NCI-H2107 (cell line): Measurements from ENCODE around the gene SEMA6A.

Source experiments
- DNase-seq: peaks from one replicate; lab custom pipeline; 2025; lab: John Stamatoyannopoulos, UW

The SEMA6A gene

GRCh38 chr5:116437922-116438578 lies 136.6 kb downstream of the SEMA6A start:
- no peak for DNase-seq

GRCh38 chr5:116437351-116437705 lies 137.3 kb downstream of the SEMA6A start:
- no peak for DNase-seq

- DNase-seq, result no peak
Observed at GRCh38 chr5:116436674-116437350, 137.8 kb downstream of the SEMA6A start.

- no peak for DNase-seq
Observed at GRCh38 chr5:116428966-116429365, 145.7 kb downstream of the SEMA6A start.

DNA sequence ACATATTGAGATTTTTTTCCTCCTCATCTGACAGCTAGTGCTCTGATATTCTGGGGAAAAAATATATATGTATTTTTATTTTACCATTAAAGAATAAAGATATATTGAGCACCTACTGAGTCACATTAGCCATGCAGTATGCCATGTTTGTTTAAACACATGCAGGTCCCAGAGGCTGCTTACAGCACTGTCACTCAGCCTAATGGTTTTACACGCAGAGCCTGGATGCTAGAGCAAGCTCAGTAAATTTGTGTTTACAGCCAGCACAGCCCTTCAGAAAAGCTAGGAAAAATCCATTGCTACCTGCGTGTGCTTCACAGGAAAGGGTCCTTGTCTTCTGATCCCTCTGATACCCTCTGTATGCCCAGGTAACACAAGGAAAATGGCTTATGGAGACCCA lies 146.2 kb downstream of the SEMA6A start:
- DNase-seq, result no peak

DNA sequence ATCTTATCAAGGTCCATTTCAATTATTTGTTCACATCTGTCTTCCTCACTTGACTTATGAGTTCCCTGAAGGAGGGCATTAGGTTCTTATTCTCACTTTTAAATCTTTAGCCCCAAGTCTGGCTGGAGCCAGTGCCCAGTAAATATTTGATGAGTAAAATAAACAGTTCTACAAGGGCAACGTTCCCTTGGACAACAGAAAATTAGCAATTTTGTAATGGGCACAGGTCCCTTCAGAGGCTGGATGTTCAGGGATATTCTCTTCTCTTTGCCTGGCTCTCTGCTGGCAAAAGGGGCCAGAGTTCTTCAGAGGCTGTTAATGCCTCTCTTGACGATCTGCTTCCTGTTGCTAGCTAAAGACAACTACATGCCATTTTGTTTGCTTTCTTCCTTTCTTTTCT lies 149.7 kb downstream of the SEMA6A start:
- no peak for DNase-seq

GRCh38 chr5:116424258-116424615 lies 150.4 kb downstream of the SEMA6A start:
- DNase-seq, result no peak

DNA sequence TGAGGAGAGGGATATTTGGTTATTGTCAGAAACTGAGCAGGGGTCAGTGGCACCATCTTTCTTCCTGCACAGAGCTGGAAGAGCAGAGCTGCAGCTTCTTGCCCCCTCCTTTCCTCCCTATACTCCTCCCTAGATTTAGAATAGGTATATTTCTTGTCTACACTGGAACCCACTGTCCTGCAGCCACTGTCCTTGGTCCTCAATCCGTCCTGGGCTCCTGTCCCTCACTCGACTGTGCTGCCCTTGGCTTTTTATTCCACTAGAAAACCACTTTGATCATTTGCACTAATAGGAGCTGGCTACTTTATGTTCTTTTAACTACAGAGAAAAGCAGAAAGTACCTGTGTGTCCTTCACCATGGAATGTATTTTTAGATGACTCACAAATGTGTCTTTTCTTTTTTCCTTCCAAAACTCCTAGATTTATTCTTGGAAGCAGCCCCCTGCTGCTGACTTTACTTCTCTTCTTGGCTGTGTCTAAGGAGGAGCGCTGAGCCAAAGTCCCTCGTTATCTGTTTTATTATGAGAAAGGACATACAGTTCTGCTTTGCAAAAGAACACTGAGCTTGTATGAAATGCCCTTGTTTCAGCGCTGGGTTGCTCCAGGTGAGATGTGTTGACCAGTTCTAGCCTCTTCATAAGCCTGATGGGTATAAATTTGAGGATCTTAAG lies 150.9 kb downstream of the SEMA6A start:
- no peak for DNase-seq

- no peak for DNase-seq
Observed at GRCh38 chr5:116423141-116423540, 151.5 kb downstream of the SEMA6A start.

GRCh38 chr5:116421080-116421629 lies 153.5 kb downstream of the SEMA6A start:
- DNase-seq, result no peak

GRCh38 chr5:116420540-116420939 lies 154.1 kb downstream of the SEMA6A start:
- no peak for DNase-seq

DNA sequence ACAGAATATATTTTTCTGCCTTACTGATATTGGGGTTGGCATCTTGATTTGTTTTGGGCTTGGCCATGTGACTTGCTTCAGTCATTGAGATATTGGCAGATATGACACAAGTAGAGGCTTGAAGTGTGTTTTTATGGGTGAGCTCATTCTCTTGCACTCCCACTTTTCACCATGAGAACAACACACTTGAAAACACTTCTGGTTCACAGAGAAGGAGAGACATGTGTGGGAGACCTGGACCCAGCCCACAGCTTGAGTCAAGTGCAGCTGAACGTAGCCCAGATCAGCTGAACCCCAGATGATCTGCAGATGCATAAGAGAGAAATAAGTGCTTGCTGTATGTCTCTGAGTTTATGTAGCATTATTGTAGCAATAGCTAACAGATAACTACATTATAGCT lies 155.4 kb downstream of the SEMA6A start:
- DNase-seq, result no peak

GRCh38 chr5:116418774-116419173 lies 155.8 kb downstream of the SEMA6A start:
- no peak for DNase-seq

- no peak for DNase-seq
Observed at GRCh38 chr5:116418016-116418415, 156.6 kb downstream of the SEMA6A start.

DNA sequence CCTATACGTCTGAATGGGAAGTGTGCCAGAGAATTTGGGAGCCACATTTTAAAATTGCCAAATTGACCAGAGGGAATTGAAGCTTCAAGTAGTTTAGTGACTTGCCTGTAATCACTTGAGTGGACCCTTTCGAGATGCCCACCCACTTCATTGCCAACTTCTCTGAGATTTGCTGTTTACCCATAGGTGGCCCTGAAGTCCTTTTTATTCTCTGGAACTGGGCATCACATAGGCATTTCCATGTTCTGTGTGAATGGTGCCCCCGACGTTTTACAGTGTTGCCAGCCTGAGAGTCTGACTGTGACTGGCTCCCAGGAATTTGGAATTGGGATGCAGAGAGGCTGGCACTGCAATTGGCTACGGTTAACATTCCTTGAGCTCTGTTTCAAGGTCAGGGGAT lies 158.6 kb downstream of the SEMA6A start:
- DNase-seq, result no peak

DNA sequence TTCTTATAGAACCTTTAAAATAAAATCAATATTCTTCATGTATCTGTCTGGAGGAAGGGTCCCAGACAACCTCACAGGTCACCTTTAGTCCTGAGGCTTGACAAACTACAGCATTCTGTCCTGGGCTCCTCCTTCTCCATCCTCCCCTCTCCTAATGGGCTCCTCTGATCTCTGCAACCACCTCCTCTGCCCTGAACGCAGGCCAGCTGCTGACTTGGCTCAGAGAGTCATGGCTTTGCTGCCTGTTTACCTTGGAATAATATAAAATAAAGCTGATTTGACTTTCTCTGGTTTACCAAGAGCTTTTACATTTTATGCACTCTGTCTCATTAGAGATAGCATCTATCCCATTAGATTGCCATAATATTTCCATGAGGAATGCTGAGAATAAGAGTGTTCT lies 159.4 kb downstream of the SEMA6A start:
- no peak for DNase-seq

DNA sequence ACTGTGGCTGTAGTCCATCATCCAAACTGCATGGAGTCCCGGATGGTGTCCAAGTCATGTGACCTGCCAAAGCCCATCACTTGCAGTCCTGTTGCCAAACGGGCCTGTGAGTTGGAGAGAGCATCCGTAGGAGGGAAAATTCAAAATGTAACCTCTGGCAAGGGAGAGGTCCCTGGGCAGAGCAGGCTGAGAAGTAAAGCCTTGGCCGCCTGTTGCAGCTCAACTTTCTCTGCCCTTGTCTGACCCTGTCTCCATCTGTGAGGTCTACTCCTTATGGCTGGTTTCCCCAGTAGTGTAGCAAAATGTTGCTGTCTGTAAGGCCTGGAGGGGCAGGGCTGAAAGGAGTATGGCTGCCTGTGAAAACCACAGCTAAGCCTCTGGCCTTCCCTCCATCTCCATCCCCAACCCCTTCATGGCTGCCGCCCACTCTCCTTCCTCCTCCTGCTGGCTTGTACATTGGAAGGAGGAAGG lies 163.5 kb downstream of the SEMA6A start:
- no peak for DNase-seq

DNA sequence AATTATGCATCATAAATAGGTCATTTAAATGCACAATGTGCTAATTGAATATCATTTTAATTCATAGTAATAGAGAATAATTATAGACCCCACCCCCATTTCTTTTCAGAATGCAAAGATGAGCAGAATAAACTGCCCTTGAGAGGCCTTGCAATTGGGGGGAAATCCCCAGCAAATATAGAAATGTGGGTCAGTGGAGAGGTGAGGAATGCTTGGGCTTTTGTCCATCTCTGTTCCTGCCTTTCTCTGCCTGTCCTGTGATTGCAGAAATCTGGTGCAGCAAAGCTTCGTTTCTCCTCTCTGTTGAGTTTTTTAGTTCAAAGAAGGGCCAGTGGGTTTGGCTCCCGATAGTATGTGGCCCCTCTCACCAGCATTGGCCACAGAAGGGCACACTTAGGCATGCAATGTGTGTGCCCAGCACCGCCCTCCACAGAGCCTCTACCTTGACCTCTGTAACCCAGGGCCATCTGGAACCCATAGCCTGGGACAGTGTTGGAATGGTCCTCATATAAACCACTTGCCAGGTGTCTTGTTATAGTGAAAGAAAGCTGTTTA lies 164.2 kb downstream of the SEMA6A start:
- DNase-seq, result no peak

DNA sequence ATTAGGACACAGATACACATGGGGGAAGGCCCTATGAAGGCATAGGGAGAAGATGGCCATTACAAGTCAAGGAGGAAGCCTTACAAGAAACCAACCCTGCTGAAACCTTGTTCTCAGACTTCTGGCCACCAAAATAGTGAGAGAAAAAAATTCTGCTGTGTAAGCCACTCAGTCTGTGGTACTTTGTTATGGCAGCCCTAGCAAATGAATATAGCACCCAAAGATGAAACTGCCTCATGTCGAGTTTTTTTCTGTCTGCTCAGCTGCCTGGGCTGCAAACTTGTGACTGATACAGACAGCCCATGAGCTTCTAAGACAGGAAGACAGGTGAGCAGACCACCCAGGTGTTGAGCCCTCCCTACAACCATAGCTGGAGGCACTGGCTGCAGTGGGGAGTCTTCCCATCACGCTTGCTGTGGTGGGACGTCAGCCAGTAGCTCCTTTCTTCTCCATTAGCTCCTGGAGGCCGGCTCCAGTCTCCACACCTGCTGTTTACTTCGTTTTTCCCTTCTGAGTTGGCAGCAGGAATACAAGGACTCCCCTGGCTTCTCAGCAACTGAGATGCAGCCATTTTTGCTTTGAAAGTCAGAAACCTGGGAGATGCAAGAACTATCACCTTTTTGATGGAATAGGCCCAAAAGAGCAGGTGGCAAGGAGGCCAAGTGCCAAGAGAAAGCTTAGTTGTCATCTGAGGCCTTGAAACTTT lies 164.9 kb downstream of the SEMA6A start:
- no peak for DNase-seq

GRCh38 chr5:116406306-116407041 lies 168.1 kb downstream of the SEMA6A start:
- no peak for DNase-seq

DNA sequence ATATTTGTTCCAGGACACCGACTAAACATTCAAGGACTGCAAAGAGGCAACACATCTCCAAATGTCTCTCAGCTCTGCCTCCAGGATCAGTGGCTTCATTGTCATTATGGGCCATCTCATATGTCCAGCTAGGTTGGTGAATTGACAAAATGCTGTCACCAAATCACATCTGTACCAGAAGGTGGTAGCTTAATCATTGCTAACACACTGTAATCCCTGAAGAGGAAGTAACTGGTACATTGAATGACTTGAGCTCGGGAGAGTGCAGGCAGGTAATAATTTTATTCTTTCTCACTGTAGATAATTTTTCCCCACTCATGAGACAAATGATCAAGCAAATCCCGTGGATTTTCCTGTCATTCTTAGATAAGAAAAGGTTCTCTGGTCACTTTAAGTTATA lies 169.8 kb downstream of the SEMA6A start:
- DNase-seq, result no peak
